Measurements from ENCODE around the gene GUK1. TPM values are rescaled to one million over a fixed set of nuclear protein-coding genes. Genes with fewer than 3 reads are reported as not detected.

Gene GUK1
- total and polyA plus RNA-seq, 2 of the 4 experiments (the other 2 are of a cell fraction): 465 to 548 TPM

- peaks cover 47% of the 10 kb centered on the region for H3K36me3 ChIP-seq (ENCODE audit: control insufficient read depth, insufficient read depth, low read length)
- no peak for ATAC-seq (ENCODE audit: low read depth)
- TF ChIP-seq MAZ (IDR thresholded peaks at IDR 0.05; ENCODE audit: borderline replicate concordance, low read depth, low read length): no peak
- TF ChIP-seq BHLHE40 (IDR thresholded peaks at IDR 0.05; ENCODE audit: low read depth, low read length): no peak
- no peak for TF ChIP-seq CHD1 (IDR thresholded peaks at IDR 0.05; ENCODE audit: low read depth, low read length)
- no peak for TF ChIP-seq ELK1 (IDR thresholded peaks at IDR 0.05; ENCODE audit: borderline replicate concordance, low read depth, low read length)
- TF ChIP-seq CTCF (conservative IDR thresholded peaks at IDR 0.05; ENCODE audit: low read depth, low read length): no peak
- TF ChIP-seq RFX5 (IDR thresholded peaks at IDR 0.05; ENCODE audit: low read depth, low read length): no peak
- TF ChIP-seq NFE2L2 (IDR thresholded peaks at IDR 0.05; ENCODE audit: low read depth, low read length): no peak
- TF ChIP-seq USF2 (IDR thresholded peaks at IDR 0.05; ENCODE audit: low read depth, low read length): no peak
Measured at GRCh38 chr1:228094432-228095016, 45.6 kb upstream of the GUK1 start.

More at GRCh38 chr1:228094432-228095016, 45.6 kb upstream of the GUK1 start:
- Histone ChIP-seq H3K27me3 (ENCODE audit: control insufficient read depth, insufficient read depth, low read length) (no peaks in the 10 kb centered on the region), H4K91ac (ENCODE audit: insufficient read depth, low read depth, low read length) (no peak overlapping the region), H2AK9ac (replicated peaks; ENCODE audit: low read depth, low read length, poor library complexity) (no peak overlapping the region), H3K4ac (ENCODE audit: low read depth, low read length) (no peak overlapping the region), H3K18ac (ENCODE audit: low read depth, low read length) (no peak overlapping the region), H2BK5ac (ENCODE audit: low read depth, low read length, poor library complexity, severe bottlenecking) (no peak overlapping the region), H3K23ac (ENCODE audit: low read depth, low read length) (no peak overlapping the region), H3K9ac (ENCODE audit: low read depth, low read length) (no peak overlapping the region), H3K9me1 (ENCODE audit: insufficient read depth, low read length) (peaks cover 37% of the 10 kb centered on the region), H3K4me2 (ENCODE audit: low read depth, low read length) (no peak overlapping the region), H3K9me3 (ENCODE audit: control insufficient read depth, insufficient read depth, low read length) (peaks cover 9% of the 10 kb centered on the region; the same call in 1 of the 2 replicates), H3K56ac (ENCODE audit: extremely low read depth, insufficient read depth, low read length) (no peak overlapping the region), H2BK20ac (ENCODE audit: low read depth, low read length) (no peak overlapping the region), H3K4me1 (ENCODE audit: control insufficient read depth, insufficient read depth, low read length) (peaks cover 14% of the 10 kb centered on the region), H3K27ac (ENCODE audit: insufficient read depth, low read length) (no peak overlapping the region), H2BK15ac (ENCODE audit: low read depth, low read length) (no peak overlapping the region), H3K79me1 (ENCODE audit: low read depth in 1 of 2, low read length in 2 of 2) (peaks cover 0 to 60% of the 10 kb centered on the region in 2 experiments; a peak in 3 of 4 replicates), H3K4me3 (ENCODE audit: insufficient read depth, low read depth, low read length) (no peak overlapping the region), H2AFZ (replicated peaks; ENCODE audit: low read length, poor library complexity) (no peak overlapping the region), H4K20me1 (ENCODE audit: insufficient read depth, low read length) (peaks cover 100% of the 10 kb centered on the region), H2AK5ac (ENCODE audit: low read depth, low read length) (no peak overlapping the region), H3K14ac (replicated peaks; ENCODE audit: low read depth, low read length) (no peak overlapping the region), H2BK120ac (ENCODE audit: low read depth, low read length) (no peak overlapping the region), H4K8ac (ENCODE audit: low read depth in 2 of 2, low read length in 2 of 2) (no peak overlapping the region), H4K5ac (ENCODE audit: low read depth, low read length) (no peak overlapping the region)
- intact Hi-C loops (cut with micrococcal nuclease): no loop called here
- no TSS peak for BruUV-seq (replicated peaks)
- dilution Hi-C loops (cut with HindIII; ENCODE audit: low sequenced_read_pairs, unreplicated experiment): no loop called here
- in situ Hi-C loops (cut with MboI; ENCODE audit: low sequenced_read_pairs): no loop called here
- POLR2A ChIA-PET (ENCODE audit: unreplicated experiment): no interaction called here
- 80% methylated on average over 1 of the region's 13 CpGs; no CpG with 5 or more reads in 1 of the 2 experiments for WGBS, 2 experiments (ENCODE audit: extremely low coverage in 2 of 2, insufficient read length in 1 of 2)
- DNase-seq: no peak
- CTCF ChIA-PET: no interaction called here
